Hepatocyte (in vitro differentiated cells): Measurements from ENCODE around the gene ZNF212. TPM values are rescaled to one million over a fixed set of nuclear protein-coding genes. Genes with fewer than 3 reads are reported as not detected.

Experiments used
- DNase-seq: peaks from one replicate; pipeline ENCODE4 v3.0.0-alpha.2; 2016; ENCODE audit warnings: low spot score
- H2AFZ ChIP-seq: fragments of 200-600 bp; sonication (generic); 2 replicates; pipeline ENCODE4 v1.6.0; 2016; ENCODE audit warnings: antibody characterized with exemption, mild to moderate bottlenecking
- H3K27ac ChIP-seq: fragments of 200-600 bp; sonication (generic); 2 replicates; pipeline ENCODE4 v1.5.1; 2016; ENCODE audit warnings: mild to moderate bottlenecking
- H3K27me3 ChIP-seq: fragments of 200-600 bp; sonication (generic); 2 replicates; pipeline ENCODE4 v1.6.1; 2016
- H3K36me3 ChIP-seq: fragments of 200-600 bp; sonication (generic); replicated peaks from 2 replicates; pipeline ENCODE4 v1.5.1; 2016; ENCODE audit warnings: low read depth; ENCODE audit not compliant: insufficient read depth
- H3K4me1 ChIP-seq: fragments of 200-600 bp; sonication (generic); 2 replicates; pipeline ENCODE4 v1.5.1; 2016; ENCODE audit warnings: mild to moderate bottlenecking, moderate library complexity; ENCODE audit not compliant: insufficient read depth
- H3K4me2 ChIP-seq: fragments of 200-600 bp; sonication (generic); 2 replicates; pipeline ENCODE4 v1.6.0; 2016
- H3K4me3 ChIP-seq: fragments of 200-600 bp; sonication (generic); 2 replicates; pipeline ENCODE4 v1.5.1; 2016; ENCODE audit warnings: mild to moderate bottlenecking
- H3K79me2 ChIP-seq: fragments of 200-600 bp; sonication (generic); 2 replicates; pipeline ENCODE4 v1.6.0; 2017; ENCODE audit warnings: mild to moderate bottlenecking
- H3K9me2 ChIP-seq: fragments of 200-600 bp; sonication (generic); replicated peaks from 2 replicates; pipeline ENCODE4 v1.6.0; 2017; ENCODE audit warnings: mild to moderate bottlenecking; ENCODE audit not compliant: insufficient read depth
- H3K9me3 ChIP-seq: fragments of 200-600 bp; sonication (generic); 2 replicates; pipeline ENCODE4 v1.5.1; 2016; ENCODE audit warnings: low read depth, mild to moderate bottlenecking
- H4K20me1 ChIP-seq: fragments of 200-600 bp; sonication (generic); 2 replicates; pipeline ENCODE4 v1.6.0; 2016; ENCODE audit warnings: mild to moderate bottlenecking; ENCODE audit not compliant: insufficient read depth, poor library complexity, severe bottlenecking
- EZH2 ChIP-seq: fragments of 200-600 bp; sonication (generic); IDR thresholded peaks from 2 replicates; pipeline ENCODE4 v1.6.1; 2016; ENCODE audit warnings: antibody characterized with exemption, mild to moderate bottlenecking, borderline replicate concordance
- EZH2phosphoT487 ChIP-seq: fragments of 200-600 bp; sonication (generic); IDR thresholded peaks from one replicate; pipeline ENCODE4 v1.6.1; 2018; ENCODE audit warnings: antibody characterized with exemption, mild to moderate bottlenecking, low read depth, moderate library complexity; ENCODE audit not compliant: unreplicated experiment, severe bottlenecking
- WGBS: methylation state at CpG from one replicate; pipeline ENCODE4 v1.1.6; 2016; ENCODE audit warnings: low lambda C conversion rate; ENCODE audit errors: missing lambda C conversion rate; 5-methylcytosine and 5-hydroxymethylcytosine counted together
- polyA plus RNA-seq: library from polyadenylated mRNA; unstranded; fragments of >200 nt; fragmentation: Nextera tagmentation; extraction: Ambion mirVana; gene quantifications from 2 replicates; pipeline ENCODE4 v1.2.1, GENCODE V29; 2016
- total RNA-seq: library from RNA; depleted of rRNA; stranded (reverse); fragments of >200 nt; gene quantifications from 2 replicates; pipeline ENCODE4 v1.2.3, GENCODE V29; 2014
- TF ChIP-seq, protein P1 (sequence below): fragments of 200-600 bp; sonication (generic); IDR thresholded peaks from 2 replicates; pipeline ENCODE4 v1.5.1; 2016; ENCODE audit warnings: antibody characterized with exemption, mild to moderate bottlenecking; ENCODE audit not compliant: poor library complexity

Gene ZNF212
- total and polyA plus RNA-seq, 2 experiments from 2014 or later, result 4.6 to 9.9 TPM

DNA sequence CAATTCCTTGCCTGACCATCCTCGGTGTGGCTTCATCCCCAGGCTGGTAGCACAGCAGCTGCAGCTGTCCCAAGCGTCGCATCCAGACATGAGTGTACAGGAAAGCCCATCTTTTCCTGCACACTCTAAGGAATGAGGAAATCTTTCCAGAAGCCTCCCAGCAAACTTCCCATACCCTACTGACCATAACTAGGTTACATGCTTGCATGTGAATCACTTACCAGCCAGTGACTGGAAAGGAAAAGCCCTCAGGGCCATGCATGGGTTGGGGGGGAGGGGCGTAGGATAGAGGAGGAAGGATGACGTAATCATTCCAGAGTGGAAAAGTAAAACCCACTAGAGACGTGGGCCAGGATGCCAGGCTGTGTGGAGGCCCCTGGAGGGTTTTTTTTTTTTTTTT lies 18.9 kb upstream of the ZNF212 start:
- WGBS, result 76% methylated on average over 6 of the region's 6 CpGs
- Histone ChIP-seq H3K9me3 (no peaks in the 10 kb centered on the region), H3K4me3 (no peak overlapping the region), H4K20me1 (no peaks in the 10 kb centered on the region), H3K36me3 (no peaks in the 10 kb centered on the region), H3K9me2 (no peaks in the 10 kb centered on the region), H3K4me2 (no peak overlapping the region), H3K79me2 (no peaks in the 10 kb centered on the region), H3K27me3 (no peaks in the 10 kb centered on the region), H2AFZ (no peak overlapping the region), H3K4me1 (no peaks in the 10 kb centered on the region), H3K27ac (no peak overlapping the region)
- DNase-seq, result no peak
- TF ChIP-seq, protein P1, sequence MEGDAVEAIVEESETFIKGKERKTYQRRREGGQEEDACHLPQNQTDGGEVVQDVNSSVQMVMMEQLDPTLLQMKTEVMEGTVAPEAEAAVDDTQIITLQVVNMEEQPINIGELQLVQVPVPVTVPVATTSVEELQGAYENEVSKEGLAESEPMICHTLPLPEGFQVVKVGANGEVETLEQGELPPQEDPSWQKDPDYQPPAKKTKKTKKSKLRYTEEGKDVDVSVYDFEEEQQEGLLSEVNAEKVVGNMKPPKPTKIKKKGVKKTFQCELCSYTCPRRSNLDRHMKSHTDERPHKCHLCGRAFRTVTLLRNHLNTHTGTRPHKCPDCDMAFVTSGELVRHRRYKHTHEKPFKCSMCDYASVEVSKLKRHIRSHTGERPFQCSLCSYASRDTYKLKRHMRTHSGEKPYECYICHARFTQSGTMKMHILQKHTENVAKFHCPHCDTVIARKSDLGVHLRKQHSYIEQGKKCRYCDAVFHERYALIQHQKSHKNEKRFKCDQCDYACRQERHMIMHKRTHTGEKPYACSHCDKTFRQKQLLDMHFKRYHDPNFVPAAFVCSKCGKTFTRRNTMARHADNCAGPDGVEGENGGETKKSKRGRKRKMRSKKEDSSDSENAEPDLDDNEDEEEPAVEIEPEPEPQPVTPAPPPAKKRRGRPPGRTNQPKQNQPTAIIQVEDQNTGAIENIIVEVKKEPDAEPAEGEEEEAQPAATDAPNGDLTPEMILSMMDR, result no peak
- TF ChIP-seq EZH2phosphoT487, result no peak
- no peak for TF ChIP-seq EZH2

DNA sequence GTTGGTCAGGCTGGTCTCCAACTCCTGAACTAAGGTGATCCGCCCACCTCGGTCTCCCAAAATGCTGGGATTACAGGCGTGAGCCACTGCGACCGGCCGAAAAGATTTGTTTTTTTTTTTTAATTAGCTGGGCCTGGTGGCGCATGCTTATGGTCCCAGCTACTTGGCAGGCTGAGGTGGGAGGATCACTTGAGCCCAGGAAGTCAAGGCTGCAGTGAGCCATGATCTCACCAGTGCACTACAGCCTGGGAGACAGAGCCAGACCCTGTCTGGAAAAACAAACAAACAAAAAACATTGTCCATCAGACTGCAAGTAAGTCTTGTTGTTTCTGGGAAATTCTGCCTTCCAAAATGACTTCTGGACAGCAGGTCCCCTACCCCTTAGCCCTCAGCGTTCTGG lies 16.3 kb upstream of the ZNF212 start:
- no peaks in the 10 kb centered on the region for H3K79me2 ChIP-seq
- no peaks in the 10 kb centered on the region for H3K36me3 ChIP-seq

DNA sequence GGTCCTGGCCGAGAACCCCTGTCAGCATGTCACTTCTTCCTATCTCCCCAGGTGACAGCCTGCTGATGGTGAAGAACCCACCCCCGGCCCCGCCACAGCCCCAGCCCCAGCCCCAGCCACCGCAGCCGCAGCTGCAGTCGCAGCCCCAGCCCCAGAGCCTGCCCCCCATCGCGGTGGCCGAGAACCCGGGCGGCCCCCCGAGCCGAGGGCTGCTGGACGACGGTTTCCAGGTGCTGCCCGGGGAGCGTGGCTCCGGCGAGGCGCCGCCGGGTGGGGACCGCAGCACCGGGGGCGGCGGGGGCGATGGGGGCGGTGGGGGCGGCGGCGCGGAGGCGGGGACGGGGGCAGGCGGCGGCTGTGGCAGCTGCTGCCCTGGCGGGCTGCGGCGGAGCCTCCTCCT lies 15.7 kb upstream of the ZNF212 start:
- Histone ChIP-seq H2AFZ (no peak overlapping the region), H3K9me2 (no peaks in the 10 kb centered on the region), H4K20me1 (no peaks in the 10 kb centered on the region), H3K79me2 (no peaks in the 10 kb centered on the region), H3K9me3 (no peaks in the 10 kb centered on the region), H3K27ac (no peak overlapping the region), H3K27me3 (no peaks in the 10 kb centered on the region), H3K4me1 (no peaks in the 10 kb centered on the region), H3K4me2 (no peak overlapping the region), H3K4me3 (no peak overlapping the region), H3K36me3 (no peaks in the 10 kb centered on the region)
- no peak for TF ChIP-seq EZH2
- TF ChIP-seq EZH2phosphoT487, result no peak
- TF ChIP-seq, protein P1, result no peak
- no peak for DNase-seq
- WGBS, result 98% methylated on average over 10 of the region's 39 CpGs

More for the DNA sequence above, 16.3 kb upstream of the ZNF212 start:
- no peaks in the 10 kb centered on the region for H3K27me3 ChIP-seq
- no peaks in the 10 kb centered on the region for H3K9me3 ChIP-seq
- no peak overlapping the region for H3K4me3 ChIP-seq
- no peak for DNase-seq
- no peaks in the 10 kb centered on the region for H3K9me2 ChIP-seq
- H2AFZ ChIP-seq, result no peak overlapping the region
- no peaks in the 10 kb centered on the region for H4K20me1 ChIP-seq
- TF ChIP-seq EZH2 (no peak), EZH2phosphoT487 (no peak)
- TF ChIP-seq, protein P1, result no peak
- no peak overlapping the region for H3K4me2 ChIP-seq
- H3K4me1 ChIP-seq, result no peaks in the 10 kb centered on the region
- 98% methylated on average over 8 of the region's 8 CpGs for WGBS
- H3K27ac ChIP-seq, result no peak overlapping the region

DNA sequence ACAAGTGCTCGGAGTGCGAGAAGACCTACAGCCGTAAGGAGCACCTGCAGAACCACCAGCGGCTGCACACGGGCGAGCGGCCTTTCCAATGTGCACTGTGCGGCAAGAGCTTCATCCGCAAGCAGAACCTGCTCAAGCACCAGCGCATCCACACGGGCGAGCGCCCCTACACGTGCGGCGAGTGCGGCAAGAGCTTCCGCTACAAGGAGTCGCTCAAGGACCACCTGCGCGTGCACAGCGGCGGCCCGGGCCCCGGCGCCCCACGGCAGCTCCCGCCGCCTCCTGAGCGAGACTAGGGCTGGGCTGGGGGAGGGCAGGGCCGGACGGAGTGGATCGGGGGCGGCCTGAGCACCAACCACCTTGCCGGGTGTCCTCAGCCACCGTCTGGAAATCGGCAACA lies 15.1 kb upstream of the ZNF212 start:
- Histone ChIP-seq H3K27me3 (no peaks in the 10 kb centered on the region), H3K9me3 (no peaks in the 10 kb centered on the region), H3K79me2 (no peaks in the 10 kb centered on the region), H3K4me1 (no peaks in the 10 kb centered on the region), H3K4me3 (no peak overlapping the region), H3K4me2 (no peak overlapping the region), H3K9me2 (no peaks in the 10 kb centered on the region), H3K27ac (no peak overlapping the region), H3K36me3 (no peaks in the 10 kb centered on the region), H4K20me1 (no peaks in the 10 kb centered on the region), H2AFZ (no peak overlapping the region)
- 98% methylated on average over 35 of the region's 37 CpGs for WGBS
- DNase-seq, result no peak
- TF ChIP-seq, protein P1, result no peak
- no peak for TF ChIP-seq EZH2
- TF ChIP-seq EZH2phosphoT487, result no peak
